ENCODE results near the gene PCAT7. TPM values are rescaled to one million over a fixed set of nuclear protein-coding genes. Genes with fewer than 3 reads are reported as not detected.

The PCAT7 gene
- polyA plus RNA-seq, 1 donor from 2014 or later = 7.7 TPM

GRCh38 chr9:94511955-94512265, 43.0 kb upstream of the PCAT7 start:
- H2AFZ ChIP-seq (ENCODE audit: low read depth, low read length) = no peak overlapping the region
- H3K9ac ChIP-seq (ENCODE audit: low read length) = no peak overlapping the region
- H3K27me3 ChIP-seq (ENCODE audit: insufficient read depth, low read depth, low read length) = no peaks in the 10 kb centered on the region
- H3K79me2 ChIP-seq (replicated peaks; ENCODE audit: insufficient read depth, low read length) = no peaks in the 10 kb centered on the region
- no peaks in the 10 kb centered on the region for H3K9me3 ChIP-seq (ENCODE audit: low read length)
- no peak overlapping the region for H3K27ac ChIP-seq (ENCODE audit: low read length)
- H3K36me3 ChIP-seq (ENCODE audit: insufficient read depth, low read length) = no peaks in the 10 kb centered on the region
- H3K9me2 ChIP-seq (ENCODE audit: insufficient read depth, low read length) = no peaks in the 10 kb centered on the region
- H4K20me1 ChIP-seq (ENCODE audit: insufficient read depth) = no peaks in the 10 kb centered on the region
- no peak overlapping the region for H3K4me3 ChIP-seq (ENCODE audit: low read length)
- H3F3A ChIP-seq (ENCODE audit: insufficient read depth, low read length, poor library complexity, severe bottlenecking) = no peaks in the 10 kb centered on the region
- TF ChIP-seq EZH2 (IDR thresholded peaks at IDR 0.05; ENCODE audit: borderline replicate concordance, insufficient read depth, low read length, poor library complexity, severe bottlenecking) (no peak), POLR2AphosphoS5 (IDR thresholded peaks at IDR 0.05) (no peak), CTCF (IDR thresholded peaks at IDR 0.05; ENCODE audit: poor library complexity, severe bottlenecking) (no peak), EP300 (conservative IDR thresholded peaks at IDR 0.05; ENCODE audit: poor library complexity, severe bottlenecking) (no peak), RAD21 (conservative IDR thresholded peaks at IDR 0.05) (no peak)
- no peak overlapping the region for H3K4me2 ChIP-seq (ENCODE audit: low read length)

GRCh38 chr9:94514722-94515121, 40.2 kb upstream of the PCAT7 start:
- H3K4me2 ChIP-seq (ENCODE audit: low read length) = no peak overlapping the region
- H3F3A ChIP-seq (ENCODE audit: insufficient read depth, low read length, poor library complexity, severe bottlenecking) = no peaks in the 10 kb centered on the region
- no peak overlapping the region for H3K27ac ChIP-seq (ENCODE audit: low read length)
- no peaks in the 10 kb centered on the region for H3K9me3 ChIP-seq (ENCODE audit: low read length)
- H3K36me3 ChIP-seq (ENCODE audit: insufficient read depth, low read length) = no peaks in the 10 kb centered on the region
- H4K20me1 ChIP-seq (ENCODE audit: insufficient read depth) = no peaks in the 10 kb centered on the region
- H3K4me3 ChIP-seq (ENCODE audit: low read length) = no peak overlapping the region
- H3K79me2 ChIP-seq (replicated peaks; ENCODE audit: insufficient read depth, low read length) = no peaks in the 10 kb centered on the region
- H3K27me3 ChIP-seq (ENCODE audit: insufficient read depth, low read depth, low read length) = no peaks in the 10 kb centered on the region
- no peaks in the 10 kb centered on the region for H3K9me2 ChIP-seq (ENCODE audit: insufficient read depth, low read length)
- no peak overlapping the region for H3K9ac ChIP-seq (ENCODE audit: low read length)
- no peak for TF ChIP-seq EP300 (conservative IDR thresholded peaks at IDR 0.05; ENCODE audit: poor library complexity, severe bottlenecking)
- TF ChIP-seq POLR2AphosphoS5 (IDR thresholded peaks at IDR 0.05) = no peak
- no peak for TF ChIP-seq SMC3 (conservative IDR thresholded peaks at IDR 0.05; ENCODE audit: poor library complexity)
- no peak for TF ChIP-seq EZH2 (IDR thresholded peaks at IDR 0.05; ENCODE audit: borderline replicate concordance, insufficient read depth, low read length, poor library complexity, severe bottlenecking)
- no peak for TF ChIP-seq MXI1 (conservative IDR thresholded peaks at IDR 0.05; ENCODE audit: poor library complexity, severe bottlenecking)
- no peak for TF ChIP-seq REST (IDR thresholded peaks at IDR 0.05; ENCODE audit: borderline replicate concordance)
- TF ChIP-seq RAD21 (conservative IDR thresholded peaks at IDR 0.05) = no peak
- TF ChIP-seq TAF1 (IDR thresholded peaks at IDR 0.05; ENCODE audit: low read depth) = no peak
- no peak for TF ChIP-seq CTCF (IDR thresholded peaks at IDR 0.05; ENCODE audit: poor library complexity, severe bottlenecking)
- no peak overlapping the region for H2AFZ ChIP-seq (ENCODE audit: low read depth, low read length)

All from neural cell (in vitro differentiated cells).